Stimulated activated CD4-positive, alpha-beta T cell treated with anti-CD3 and anti-CD28 coated beads, Interleukin-2, amount 100 ng/mL, for 4 hours (primary cell): ENCODE data around the gene CIDEC.

Experiments used
- DNase-seq: peaks from one replicate; pipeline ENCODE4 v3.0.0-alpha.2; 2020; ENCODE audit warnings: low read depth

Gene CIDEC, protein sequence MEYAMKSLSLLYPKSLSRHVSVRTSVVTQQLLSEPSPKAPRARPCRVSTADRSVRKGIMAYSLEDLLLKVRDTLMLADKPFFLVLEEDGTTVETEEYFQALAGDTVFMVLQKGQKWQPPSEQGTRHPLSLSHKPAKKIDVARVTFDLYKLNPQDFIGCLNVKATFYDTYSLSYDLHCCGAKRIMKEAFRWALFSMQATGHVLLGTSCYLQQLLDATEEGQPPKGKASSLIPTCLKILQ

DNA sequence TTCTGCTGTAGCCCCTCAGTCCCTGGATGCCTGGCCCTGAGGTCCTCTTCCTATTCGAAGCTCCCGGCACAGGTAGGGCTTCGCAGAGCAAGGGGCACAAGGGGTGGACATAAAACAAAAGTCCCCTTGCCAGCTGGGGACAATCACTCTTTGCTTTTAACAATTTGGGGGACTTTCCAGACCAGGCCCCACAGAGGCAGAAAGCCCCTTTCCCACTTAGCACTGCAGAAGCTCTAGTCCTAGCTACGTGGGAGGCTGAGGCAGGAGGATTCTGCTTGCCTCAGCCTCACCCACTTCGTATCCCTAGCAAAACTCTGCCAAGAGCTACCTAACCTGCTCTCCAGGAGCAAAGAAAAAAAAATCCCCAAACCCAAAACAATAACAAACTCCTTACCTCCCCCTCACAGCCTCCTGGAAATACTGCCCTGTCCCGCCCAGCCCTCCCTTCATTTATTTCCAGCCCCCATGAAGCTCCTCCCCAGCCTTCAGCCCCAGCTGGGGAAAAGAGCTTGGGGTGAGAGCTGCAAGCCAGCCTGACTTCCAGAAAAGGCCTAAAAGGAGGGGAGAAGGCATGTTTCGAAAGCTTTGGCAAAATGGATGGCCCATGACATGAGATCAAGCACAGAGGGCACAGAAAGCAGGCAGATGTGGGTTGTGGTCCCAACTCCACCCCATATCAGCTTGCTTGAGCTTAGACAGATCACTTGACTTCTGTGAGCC, at the start of gene CIDEC:
Gene CIDEC, minus strand, starts transcription at position 424 of the 720 bp plus-strand sequence. CDS start 1,767 bp downstream, outside the sequence.
- no peak for DNase-seq

DNA sequence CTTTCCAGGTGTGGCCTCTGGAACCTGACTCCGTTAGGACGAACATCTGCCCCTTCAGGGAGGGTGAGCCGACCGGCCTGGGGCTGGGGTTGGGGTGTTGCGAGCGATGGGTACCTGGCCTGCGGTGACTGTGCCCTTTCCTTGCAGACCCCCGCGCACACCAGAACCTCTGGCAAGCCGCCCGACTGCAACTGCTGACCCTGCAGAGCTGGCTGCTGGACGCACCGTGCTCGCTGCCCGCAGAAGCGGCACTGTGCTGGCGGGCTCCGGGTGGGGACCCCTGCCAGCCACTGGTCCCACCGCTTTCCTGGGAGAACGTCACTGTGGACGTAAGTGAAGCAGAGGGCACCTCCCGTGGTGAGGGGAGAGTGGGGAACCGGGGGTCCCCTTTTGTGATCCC, 48.1 kb upstream of the CIDEC start:
- no peak for DNase-seq

DNA sequence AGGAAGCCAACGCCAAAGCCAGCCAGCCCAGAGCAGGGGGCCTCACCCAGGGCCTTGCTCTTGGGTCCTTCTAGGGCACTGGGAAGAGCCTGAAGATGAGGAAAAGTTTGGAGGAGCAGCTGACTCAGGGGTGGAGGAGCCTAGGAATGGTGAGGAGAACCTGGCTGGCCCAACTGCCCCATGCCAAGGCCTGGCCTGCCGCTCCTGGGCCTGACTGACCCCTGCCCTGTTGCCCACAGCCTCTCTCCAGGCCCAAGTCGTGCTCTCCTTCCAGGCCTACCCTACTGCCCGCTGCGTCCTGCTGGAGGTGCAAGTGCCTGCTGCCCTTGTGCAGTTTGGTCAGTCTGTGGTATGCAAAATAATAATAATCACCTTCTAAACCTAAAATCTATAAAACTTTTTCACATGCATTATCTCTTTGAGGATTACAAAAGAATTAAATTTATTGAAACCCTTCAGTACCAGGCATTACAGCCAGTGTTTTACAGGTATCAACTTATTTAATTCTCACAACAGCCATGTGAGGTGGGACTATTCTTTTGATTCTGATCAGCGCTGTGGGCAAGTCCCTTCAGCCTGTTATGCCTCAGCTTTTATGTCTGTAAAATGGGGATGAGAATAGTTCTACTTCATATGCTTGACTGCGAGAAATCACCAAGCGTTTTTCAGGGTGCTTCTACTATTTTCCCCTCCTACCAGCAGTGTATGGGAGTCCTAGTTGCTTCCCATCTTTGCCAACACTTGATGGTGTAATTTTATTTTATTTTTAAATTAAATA, 38.4 kb upstream of the CIDEC start:
- DNase-seq = no peak

DNA sequence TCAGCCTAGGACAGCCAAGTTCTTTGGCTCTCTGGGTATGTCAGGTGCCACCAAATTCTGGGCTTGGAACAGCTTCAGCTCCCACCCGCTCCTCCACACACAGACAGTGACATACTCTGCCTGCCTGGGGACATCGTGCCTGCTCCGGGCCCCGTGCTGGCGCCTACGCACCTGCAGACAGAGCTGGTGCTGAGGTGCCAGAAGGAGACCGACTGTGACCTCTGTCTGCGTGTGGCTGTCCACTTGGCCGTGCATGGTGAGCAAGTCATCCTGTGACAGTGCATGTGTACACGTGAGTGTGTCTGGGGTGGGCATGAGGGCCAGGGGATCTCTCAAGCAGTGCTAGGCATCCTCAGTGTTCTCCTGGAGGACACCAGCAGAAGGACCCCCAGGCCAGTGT, 37.8 kb upstream of the CIDEC start:
- no peak for DNase-seq

DNA sequence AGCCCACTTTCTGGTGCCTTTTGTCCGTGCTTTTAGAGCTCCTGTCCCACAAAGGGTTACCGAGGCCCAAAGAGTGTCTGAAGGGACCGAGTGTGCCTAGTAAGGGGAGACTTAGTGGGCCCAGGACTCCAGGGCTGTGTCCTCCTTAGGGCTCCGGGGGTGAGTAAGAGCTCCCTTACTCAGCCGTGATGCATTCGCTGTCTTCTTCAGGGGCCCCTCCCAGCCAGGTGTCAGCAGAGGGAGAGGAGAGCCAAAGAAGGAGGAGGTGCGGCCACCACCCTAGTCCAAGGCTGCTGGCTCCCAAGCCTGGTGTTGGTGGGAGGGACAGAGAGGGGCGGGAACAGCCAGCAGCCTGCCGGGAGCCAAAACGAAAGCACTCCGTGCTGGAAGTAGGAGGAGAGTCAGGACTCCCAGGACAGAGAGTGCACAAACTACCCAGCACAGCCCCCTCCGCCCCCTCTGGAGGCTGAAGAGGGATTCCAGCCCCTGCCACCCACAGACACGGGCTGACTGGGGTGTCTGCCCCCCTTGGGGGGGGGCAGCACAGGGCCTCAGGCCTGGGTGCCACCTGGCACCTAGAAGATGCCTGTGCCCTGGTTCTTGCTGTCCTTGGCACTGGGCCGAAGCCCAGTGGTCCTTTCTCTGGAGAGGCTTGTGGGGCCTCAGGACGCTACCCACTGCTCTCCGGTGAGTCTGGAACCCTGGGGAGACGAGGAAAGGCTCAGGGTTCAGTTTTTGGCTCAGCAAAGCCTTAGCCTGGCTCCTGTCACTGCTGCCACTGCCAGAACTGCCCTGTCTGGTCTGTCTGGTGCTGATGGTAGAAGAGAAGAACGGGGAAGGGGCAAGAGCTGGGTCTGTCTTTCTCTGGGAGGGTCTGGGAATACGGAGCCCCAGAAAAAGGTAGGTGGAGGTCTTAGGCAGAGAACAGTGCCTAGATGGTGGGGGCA, 37.0 kb upstream of the CIDEC start, which contains the start of gene IL17RC:
Gene IL17RC, plus strand, starts transcription at position 365 of the 947 bp plus-strand sequence. Its CDS starts 218 bp downstream, at position 583.
- peak; percentile 29 for DNase-seq

DNA sequence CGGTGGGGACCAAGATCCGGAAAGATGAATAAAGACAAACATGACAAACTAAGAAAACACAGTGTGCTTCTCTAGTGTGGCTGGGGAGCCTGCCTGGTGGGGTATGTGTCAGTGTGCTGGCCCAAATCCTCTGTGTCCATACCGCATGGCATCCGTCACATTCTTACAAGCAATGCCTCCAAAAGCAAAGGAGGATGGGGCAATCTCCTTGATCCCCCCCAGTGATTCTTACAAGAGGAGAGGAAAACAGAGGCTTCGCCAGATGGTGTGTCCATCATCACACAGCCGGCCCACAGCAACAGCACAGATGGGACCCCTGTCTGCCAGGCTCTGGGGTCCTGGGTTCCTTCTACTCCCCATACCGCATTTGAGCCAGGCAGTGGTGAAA, 36.3 kb upstream of the CIDEC start:
- no peak for DNase-seq

DNA sequence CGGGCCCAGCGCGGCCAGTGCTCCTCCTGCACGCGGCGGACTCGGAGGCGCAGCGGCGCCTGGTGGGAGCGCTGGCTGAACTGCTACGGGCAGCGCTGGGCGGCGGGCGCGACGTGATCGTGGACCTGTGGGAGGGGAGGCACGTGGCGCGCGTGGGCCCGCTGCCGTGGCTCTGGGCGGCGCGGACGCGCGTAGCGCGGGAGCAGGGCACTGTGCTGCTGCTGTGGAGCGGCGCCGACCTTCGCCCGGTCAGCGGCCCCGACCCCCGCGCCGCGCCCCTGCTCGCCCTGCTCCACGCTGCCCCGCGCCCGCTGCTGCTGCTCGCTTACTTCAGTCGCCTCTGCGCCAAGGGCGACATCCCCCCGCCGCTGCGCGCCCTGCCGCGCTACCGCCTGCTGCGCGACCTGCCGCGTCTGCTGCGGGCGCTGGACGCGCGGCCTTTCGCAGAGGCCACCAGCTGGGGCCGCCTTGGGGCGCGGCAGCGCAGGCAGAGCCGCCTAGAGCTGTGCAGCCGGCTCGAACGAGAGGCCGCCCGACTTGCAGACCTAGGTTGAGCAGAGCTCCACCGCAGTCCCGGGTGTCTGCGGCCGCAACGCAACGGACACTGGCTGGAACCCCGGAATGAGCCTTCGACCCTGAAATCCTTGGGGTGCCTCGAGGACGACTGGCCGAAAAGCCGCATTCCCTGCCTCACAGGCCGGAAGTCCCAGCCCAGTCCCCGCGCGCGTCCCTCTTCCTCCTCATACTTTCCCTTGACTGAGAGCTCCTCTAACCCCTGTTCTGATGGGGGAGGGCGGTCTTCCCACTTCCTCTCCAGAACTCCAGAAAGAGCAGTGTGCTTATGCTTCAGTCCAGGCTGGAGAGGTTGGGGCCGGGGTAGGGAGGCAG, 35.4 kb upstream of the CIDEC start:
- DNase-seq = no peak

DNA sequence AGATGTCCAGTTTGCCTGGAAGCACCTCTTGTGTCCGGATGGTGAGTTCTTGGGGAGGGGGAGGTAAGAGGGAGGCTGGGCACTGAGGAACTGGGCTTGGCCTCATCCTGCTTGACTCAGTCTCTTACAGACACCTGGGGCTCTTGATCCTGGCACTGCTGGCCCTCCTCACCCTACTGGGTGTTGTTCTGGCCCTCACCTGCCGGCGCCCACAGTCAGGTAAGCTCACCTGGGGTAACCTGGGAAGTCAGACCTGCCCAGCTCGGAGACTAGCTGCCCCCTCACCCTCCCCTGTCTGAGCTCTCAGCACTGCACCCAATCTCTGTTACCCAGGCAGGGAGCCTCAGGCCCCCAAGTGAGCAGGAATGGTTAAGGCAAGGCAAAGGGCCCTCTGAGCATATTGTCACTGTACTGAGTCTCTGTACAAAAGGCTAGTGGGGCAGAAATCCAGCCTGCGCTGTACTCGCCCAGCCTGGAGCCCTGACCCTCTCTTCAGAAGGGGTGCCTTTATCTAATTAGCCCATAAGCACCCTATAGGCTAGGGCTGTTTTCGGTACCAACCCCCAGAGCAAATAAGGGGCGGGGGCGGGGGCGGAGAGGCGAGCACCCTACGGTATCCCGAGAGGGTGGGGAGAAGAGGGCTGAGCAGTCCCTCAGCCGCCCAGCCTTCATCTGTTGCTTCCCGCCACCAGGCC, 34.7 kb upstream of the CIDEC start:
- DNase-seq = no peak

DNA sequence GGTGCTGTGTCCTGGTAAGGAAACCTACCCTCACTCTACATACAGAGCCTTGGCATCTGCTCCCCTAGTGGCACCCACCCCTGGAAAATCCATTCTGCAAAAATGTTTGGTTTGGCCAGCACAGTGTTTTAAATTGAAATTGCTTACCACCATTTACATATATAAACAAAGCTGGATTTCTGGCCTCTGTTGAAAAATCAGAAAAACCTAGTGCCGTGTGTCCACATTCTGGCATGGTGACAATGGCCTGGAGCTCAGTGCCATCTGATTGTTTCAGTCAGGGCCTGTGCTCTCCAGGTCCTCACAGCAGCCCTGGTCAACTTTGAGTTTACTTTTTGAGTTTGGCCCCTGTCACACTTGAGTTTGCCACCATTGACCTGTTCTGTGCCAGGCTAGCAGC, 34.0 kb upstream of the CIDEC start:
- no peak for DNase-seq

DNA sequence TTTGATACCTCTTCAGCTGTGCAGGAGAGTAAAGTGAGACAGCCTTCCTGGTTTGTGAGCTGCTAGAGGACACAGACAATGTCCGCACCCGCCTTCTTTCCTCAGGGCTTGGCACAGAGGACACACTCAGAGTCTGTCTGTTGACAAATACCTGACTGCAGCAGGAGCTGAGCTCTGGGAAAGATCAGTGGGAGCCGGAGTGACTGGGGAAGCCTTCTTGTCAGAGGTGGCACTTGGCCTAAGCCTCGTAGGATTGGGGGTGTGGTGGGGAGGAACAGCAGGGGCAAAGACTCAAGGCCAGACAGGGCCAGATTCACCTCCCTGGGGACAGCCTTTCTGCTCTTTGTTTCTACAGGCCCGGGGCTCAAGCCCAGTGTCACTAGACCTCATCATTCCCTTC, 33.5 kb upstream of the CIDEC start:
- no peak for DNase-seq

DNA sequence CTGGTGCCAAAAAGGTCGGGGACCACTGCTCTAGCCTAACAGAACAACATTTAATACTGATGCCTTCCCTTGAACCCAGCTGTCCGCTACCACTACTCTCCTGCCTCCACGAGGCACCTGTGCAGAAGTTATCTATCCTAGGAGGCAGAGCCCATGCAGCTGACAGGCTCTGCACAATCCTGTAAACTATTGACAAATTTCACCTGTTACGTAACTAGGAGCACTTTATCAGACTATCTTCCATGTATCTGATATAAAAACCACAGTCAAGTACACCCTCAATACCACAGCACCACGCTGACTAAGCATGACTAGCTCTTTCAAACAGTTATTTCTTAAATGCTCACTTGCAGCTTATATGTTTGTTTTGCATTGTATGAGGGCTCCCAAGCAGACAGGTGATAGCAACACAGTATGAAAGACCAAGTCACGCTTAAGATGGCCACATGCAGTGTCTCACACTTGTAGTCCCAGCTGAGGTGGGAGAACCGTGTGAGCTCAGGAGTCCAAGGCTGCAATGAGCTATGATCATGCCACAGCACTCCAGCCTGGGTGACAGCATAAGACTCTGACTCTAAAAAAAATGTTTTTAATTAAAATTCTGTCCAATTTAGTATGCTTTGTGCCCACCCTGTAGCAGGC, 32.4 kb upstream of the CIDEC start:
- DNase-seq = no peak

DNA sequence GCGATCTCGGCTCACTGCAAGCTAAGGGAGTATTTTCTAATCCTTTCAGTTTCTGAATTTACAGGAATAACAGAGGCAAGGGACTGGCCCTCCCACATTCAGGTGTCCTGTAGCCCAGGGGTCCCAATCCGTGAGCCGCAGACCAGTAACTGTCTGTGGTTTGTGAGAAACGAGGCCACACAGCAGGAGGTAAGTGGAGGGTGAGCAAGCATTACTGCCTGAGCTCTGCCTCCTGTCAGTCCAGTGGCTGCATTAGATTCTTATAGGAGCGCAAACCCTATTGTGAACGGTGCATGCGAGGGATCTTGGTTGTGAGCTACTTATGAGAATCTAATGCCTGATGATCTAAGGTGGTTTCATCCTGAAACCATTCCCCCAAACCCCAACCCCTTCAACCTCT, 31.8 kb upstream of the CIDEC start:
- DNase-seq = no peak

DNA sequence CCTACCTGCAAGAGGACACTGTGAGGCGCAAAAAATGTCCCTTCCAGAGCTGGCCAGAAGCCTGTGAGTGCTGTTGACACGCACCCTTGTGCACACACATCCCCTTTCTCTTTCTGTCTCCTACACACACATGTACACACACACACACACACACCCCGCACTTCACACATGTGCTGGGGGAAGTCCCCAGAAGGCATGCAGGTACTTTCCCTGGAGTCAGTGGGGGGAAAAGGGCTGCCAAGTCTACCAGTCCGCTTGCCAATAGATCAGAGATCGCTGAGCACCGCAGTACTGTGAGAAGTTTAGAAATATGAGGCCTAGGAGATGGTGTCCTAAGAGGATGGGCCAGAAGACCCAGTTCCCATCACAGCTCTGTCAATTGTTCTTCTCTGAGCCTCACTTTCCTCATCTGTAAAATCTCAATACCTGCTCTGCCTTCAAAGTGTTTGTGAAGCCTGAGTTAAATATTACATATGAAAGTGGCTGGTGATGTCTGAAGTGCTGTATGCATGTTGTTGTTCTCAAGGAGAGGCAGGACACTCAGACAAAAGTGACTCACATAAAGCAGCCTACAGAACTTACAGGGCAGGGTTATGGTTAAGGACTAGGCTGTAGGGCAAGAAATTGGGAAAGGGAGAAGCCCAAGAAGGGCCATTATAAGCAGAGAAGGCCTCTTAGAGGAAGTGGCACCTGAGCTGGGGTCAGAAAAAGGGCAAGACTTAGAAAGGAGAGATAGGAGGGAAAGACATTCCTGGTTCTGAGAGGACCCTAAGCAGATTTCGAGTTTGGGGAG, 29.4 kb upstream of the CIDEC start:
- DNase-seq = no peak

DNA sequence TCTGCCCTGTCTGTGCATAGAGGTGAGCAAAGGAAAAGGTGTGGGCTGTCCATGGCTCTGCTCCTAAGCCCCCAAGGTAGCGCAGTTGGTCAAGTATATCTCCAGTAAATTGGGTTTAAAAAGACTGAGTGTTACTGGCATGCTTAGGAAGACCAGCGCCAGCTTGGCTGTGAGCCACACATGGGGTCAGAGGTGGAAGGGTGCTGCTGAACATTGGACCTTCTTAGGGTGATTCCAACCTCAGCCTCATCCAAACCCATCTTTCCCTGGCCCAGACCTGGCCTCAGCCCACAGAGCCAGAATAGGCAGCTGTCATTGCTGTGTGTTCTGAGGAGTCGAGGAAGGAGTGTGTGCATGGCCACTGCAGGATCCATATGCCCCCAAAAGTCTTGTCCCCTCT, 28.2 kb upstream of the CIDEC start:
- no peak for DNase-seq

DNA sequence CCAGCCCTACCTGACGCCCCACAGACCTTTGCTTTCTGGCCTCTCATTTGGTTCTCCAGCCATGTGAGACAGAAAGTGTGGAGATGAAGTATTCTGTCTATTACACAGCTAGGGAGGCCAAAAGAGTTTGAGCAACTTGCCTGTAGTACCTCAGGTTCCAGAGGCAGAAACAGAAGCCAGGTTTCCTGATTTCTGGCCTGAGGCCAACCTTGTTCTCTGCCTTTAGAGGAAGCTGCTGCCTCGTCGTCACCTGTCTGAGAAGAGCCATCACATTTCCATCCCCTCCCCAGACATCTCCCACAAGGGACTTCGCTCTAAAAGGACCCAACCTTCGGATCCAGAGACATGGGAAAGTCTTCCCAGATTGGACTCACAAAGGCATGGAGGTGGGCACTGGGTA, 26.4 kb upstream of the CIDEC start:
- no peak for DNase-seq

DNA sequence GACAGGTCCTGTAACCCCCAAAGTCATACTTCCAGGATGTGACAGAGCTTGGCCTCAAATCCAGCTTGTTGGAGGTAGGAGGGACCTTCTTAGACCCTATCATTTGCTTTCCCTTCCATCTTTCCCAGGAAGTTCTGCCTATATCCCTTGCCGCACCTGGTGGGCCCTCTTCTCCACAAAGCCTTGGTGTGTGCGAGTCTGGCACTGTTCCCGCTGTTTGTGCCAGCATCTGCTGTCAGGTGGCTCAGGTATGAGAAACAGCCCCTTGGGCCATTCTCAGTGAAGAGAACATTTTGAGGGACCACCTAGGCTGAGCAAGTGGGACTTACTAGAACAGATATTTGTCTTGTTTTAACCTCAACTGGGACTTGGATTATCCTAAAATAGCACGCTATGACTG, 23.9 kb upstream of the CIDEC start:
- no peak for DNase-seq

DNA sequence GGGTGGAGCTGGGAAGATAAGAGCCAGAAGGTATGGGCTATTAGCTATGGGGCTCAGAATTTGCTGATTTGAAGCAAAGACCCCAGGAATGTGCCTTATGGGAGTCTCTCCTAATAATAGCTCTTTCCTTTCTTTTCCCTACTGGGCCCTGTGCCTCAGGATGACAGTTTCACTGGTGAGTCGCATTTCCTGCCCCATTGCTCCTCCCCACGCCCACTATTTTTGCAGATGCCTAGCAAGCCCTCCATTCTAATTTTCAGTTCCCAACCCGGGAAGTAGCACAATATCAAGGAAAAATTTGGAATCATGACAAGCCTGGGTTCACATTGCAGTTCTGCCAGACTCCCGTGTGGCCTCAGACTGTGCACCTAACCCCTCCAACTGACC, 23.2 kb upstream of the CIDEC start:
- DNase-seq = no peak

DNA sequence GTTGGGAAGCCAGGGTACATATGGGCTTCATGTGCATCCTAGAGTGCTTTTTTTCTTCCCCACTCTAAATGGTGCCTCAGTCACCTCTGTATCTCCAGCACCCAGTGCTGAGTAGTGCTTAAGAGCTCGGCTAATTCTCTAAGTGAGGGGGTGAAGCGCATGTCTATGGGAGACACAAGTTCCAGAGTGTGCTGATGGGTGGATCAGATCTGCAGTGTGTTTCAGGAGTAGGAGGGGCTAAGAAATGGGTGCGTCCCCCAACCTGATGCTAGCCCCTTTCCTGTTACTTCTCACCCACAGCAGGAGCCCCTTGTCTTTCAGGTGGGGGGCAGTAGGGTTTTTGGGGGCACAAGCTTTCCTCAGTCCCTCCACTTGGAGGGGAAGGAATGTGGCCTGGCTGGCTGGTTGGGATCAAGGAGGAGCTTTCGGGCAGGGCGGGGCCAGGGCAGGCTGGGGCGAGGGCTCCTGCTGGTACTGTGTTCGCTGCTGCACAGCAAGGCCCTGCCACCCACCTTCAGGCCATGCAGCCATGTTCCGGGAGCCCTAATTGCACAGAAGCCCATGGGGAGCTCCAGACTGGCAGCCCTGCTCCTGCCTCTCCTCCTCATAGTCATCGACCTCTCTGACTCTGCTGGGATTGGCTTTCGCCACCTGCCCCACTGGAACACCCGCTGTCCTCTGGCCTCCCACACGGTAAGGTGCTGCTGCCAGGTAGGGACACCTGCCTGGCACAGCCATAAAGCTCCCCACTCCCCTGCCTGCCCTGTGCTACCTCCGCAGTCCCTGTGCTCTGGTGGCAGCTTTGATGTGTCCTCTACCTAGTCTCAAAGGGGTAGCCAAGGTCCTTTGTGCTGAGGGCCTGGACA, 22.6 kb upstream of the CIDEC start, which contains the start of gene IL17RE:
Gene IL17RE, plus strand, starts transcription at position 477 of the 866 bp plus-strand sequence. Its CDS starts 85 bp downstream, at position 562.
- DNase-seq = no peak
